Measurements from ENCODE around the gene CIRBP. TPM values are rescaled to one million over a fixed set of nuclear protein-coding genes. Genes with fewer than 3 reads are reported as not detected.

The CIRBP gene
- total and polyA plus RNA-seq, 2 of the 13 experiments (the other 11 are each of a cell fraction or from before 2014, with no cell fraction given): 133 to 140 TPM

DNA sequence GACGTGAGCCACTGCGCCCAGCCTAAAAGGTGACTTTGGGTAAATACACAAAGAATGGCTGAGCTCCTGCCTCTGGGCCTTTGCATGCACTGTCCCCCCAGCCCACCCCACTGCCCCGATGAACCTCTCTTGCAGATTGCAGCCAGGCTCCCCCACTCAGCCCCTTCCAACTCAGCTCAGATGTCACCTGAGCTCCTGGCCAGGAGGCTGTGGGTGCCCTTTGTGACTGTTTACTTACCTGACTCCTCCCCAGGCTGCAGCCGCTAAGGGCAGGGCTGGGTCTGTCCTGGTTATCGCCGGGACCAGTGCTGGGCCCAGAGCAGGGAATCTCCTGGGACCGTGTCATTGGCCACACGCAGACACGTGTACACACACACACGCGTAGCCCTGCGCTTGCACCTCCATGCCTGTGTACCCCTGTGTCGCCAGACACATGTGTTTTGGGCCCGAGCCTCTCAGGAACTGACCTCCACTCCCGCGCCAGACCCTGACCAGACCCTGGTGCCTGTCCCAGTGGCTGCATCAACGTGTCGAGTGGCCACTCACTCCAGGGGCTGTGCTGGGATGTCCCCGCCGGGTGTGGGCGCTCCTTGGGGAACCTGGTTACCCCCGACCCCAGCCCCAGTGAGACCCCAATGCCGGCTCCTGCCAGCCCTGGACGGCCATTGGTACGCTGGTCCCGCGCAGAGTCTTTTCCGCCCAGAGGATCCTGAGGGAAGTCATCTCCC lies 35.2 kb downstream of the CIRBP start (continued):
- TF ChIP-seq, protein P1, sequence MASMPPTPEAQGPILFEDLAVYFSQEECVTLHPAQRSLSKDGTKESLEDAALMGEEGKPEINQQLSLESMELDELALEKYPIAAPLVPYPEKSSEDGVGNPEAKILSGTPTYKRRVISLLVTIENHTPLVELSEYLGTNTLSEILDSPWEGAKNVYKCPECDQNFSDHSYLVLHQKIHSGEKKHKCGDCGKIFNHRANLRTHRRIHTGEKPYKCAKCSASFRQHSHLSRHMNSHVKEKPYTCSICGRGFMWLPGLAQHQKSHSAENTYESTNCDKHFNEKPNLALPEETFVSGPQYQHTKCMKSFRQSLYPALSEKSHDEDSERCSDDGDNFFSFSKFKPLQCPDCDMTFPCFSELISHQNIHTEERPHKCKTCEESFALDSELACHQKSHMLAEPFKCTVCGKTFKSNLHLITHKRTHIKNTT (CRISPR knock-in tag; IDR thresholded peaks at IDR 0.05): no peak
- TF ChIP-seq RXRB (CRISPR knock-in tag; IDR thresholded peaks at IDR 0.05; ENCODE audit: borderline replicate concordance) (peak; percentile 56; the same call in 1 of the 2 replicates), ZFYVE20 (CRISPR knock-in tag; IDR thresholded peaks at IDR 0.05; ENCODE audit: borderline replicate concordance, low read depth) (no peak), E2F1 (CRISPR knock-in tag; IDR thresholded peaks at IDR 0.05) (no peak), ZGPAT (CRISPR knock-in tag; IDR thresholded peaks at IDR 0.05) (no peak; the same call in 1 of the 2 replicates), ZBTB46 (CRISPR knock-in tag; IDR thresholded peaks at IDR 0.05; ENCODE audit: borderline replicate concordance) (0 out of 2 replicates have a peak, but pooled peaks have one; percentile 70), GZF1 (CRISPR knock-in tag; IDR thresholded peaks at IDR 0.05) (no peak), ZBTB20 (CRISPR knock-in tag; IDR thresholded peaks at IDR 0.05; ENCODE audit: borderline replicate concordance, low read depth) (no peak), EED (CRISPR knock-in tag; IDR thresholded peaks at IDR 0.05) (no peak), EEA1 (CRISPR knock-in tag; IDR thresholded peaks at IDR 0.05; ENCODE audit: borderline replicate concordance) (0 out of 2 replicates have a peak, but pooled peaks have one; percentile 80), SP2 (CRISPR knock-in tag; IDR thresholded peaks at IDR 0.05) (no peak), PHF21A (CRISPR knock-in tag; IDR thresholded peaks at IDR 0.05) (peak; percentile 87), U2AF1 (optimal IDR thresholded peaks at IDR 0.05; ENCODE audit: low read depth, low read length) (no peak), DNMT3B (CRISPR knock-in tag; conservative IDR thresholded peaks at IDR 0.05) (no peak), XRCC5 (optimal IDR thresholded peaks at IDR 0.05; ENCODE audit: low read length) (peak; percentile 3), PITX1 (CRISPR knock-in tag; IDR thresholded peaks at IDR 0.05) (0 out of 2 replicates have a peak, but pooled peaks have one; percentile 41)
- TF ChIP-seq, protein P2, sequence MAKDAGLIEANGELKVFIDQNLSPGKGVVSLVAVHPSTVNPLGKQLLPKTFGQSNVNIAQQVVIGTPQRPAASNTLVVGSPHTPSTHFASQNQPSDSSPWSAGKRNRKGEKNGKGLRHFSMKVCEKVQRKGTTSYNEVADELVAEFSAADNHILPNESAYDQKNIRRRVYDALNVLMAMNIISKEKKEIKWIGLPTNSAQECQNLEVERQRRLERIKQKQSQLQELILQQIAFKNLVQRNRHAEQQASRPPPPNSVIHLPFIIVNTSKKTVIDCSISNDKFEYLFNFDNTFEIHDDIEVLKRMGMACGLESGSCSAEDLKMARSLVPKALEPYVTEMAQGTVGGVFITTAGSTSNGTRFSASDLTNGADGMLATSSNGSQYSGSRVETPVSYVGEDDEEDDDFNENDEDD (CRISPR knock-in tag; IDR thresholded peaks at IDR 0.05; ENCODE audit: borderline replicate concordance): no peak
- TF ChIP-seq, protein P3, sequence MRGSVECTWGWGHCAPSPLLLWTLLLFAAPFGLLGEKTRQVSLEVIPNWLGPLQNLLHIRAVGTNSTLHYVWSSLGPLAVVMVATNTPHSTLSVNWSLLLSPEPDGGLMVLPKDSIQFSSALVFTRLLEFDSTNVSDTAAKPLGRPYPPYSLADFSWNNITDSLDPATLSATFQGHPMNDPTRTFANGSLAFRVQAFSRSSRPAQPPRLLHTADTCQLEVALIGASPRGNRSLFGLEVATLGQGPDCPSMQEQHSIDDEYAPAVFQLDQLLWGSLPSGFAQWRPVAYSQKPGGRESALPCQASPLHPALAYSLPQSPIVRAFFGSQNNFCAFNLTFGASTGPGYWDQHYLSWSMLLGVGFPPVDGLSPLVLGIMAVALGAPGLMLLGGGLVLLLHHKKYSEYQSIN (CRISPR knock-in tag; IDR thresholded peaks at IDR 0.05; ENCODE audit: borderline replicate concordance): no peak
- TF ChIP-seq, protein P4, sequence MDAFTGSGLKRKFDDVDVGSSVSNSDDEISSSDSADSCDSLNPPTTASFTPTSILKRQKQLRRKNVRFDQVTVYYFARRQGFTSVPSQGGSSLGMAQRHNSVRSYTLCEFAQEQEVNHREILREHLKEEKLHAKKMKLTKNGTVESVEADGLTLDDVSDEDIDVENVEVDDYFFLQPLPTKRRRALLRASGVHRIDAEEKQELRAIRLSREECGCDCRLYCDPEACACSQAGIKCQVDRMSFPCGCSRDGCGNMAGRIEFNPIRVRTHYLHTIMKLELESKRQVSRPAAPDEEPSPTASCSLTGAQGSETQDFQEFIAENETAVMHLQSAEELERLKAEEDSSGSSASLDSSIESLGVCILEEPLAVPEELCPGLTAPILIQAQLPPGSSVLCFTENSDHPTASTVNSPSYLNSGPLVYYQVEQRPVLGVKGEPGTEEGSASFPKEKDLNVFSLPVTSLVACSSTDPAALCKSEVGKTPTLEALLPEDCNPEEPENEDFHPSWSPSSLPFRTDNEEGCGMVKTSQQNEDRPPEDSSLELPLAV (CRISPR knock-in tag; conservative IDR thresholded peaks at IDR 0.05; ENCODE audit: low read depth): no peak

Data from HepG2 (cell line).